GM12875 (cell line): ENCODE results near the gene ZMIZ1.
A peak's percentile ranks its signal among the peaks of the same experiment; 100 is the strongest.

Experiments
- H3K4me3 ChIP-seq: one replicate; pipeline ENCODE4 v1.5.1; 2011; ENCODE audit warnings: low read depth, low read length, control low read depth
- TF ChIP-seq, protein P1 (sequence below): IDR thresholded peaks from 2 replicates; pipeline ENCODE4 v1.5.1; 2011; ENCODE audit warnings: low read depth, mild to moderate bottlenecking, control low read depth, inconsistent platforms, low read length, moderate library complexity, borderline replicate concordance; ENCODE audit not compliant: insufficient read depth

ZMIZ1 gene

DNA sequence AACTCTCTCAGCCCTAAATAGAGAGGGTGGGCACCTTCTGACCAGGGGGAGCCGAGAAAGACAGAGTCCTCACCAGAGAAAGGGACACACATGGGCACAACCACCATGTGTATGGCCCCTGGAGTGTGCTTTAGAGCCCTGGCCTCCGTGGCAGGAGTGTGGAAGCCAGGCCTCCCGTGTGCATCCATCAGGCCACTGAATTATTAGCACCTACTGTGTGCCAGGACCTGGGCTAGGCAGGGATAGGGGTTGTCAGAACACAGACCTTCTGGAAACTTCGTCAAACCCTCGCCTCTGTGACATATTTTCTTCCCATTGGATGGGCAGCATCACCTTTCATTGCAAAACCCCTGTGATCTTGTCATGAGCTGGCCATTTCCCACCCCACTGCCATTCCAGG, 78.5 kb downstream of the ZMIZ1 start:
- no peak overlapping the region for H3K4me3 ChIP-seq
- TF ChIP-seq, protein P1, sequence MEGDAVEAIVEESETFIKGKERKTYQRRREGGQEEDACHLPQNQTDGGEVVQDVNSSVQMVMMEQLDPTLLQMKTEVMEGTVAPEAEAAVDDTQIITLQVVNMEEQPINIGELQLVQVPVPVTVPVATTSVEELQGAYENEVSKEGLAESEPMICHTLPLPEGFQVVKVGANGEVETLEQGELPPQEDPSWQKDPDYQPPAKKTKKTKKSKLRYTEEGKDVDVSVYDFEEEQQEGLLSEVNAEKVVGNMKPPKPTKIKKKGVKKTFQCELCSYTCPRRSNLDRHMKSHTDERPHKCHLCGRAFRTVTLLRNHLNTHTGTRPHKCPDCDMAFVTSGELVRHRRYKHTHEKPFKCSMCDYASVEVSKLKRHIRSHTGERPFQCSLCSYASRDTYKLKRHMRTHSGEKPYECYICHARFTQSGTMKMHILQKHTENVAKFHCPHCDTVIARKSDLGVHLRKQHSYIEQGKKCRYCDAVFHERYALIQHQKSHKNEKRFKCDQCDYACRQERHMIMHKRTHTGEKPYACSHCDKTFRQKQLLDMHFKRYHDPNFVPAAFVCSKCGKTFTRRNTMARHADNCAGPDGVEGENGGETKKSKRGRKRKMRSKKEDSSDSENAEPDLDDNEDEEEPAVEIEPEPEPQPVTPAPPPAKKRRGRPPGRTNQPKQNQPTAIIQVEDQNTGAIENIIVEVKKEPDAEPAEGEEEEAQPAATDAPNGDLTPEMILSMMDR = no peak

DNA sequence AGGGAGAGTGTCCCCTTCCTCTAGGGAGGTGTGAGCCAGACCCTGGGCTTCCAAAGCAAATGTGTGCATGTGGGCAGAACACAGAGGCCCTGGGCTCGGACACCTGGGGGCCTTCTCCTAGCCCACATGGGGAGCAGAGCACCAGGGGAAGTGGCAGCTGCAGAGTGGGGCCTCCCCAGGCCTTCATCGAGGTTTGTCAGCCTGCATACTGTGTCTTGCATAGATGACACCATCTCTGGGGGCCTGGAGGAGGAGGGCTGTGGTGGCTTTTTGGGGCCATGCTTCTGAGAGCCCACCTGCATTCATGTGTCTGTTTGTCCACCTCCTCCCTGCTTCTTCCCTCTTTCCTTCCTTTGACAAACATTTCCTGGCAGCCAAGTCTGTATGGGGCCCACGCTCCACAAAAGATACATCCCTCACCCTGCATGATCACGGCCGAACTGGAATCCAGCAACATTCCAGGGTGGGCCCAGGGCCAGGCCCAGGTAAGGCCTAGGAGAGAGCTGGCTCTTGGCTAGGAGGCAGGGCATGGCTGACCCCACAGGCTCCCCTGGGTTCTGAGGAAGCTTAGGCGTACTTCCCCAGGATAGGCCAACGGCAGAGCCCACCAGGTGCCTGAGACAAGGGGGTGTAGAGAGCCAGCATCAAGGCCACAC, 79.2 kb downstream of the ZMIZ1 start:
- TF ChIP-seq, protein P1 = no peak
- no peak overlapping the region for H3K4me3 ChIP-seq

DNA sequence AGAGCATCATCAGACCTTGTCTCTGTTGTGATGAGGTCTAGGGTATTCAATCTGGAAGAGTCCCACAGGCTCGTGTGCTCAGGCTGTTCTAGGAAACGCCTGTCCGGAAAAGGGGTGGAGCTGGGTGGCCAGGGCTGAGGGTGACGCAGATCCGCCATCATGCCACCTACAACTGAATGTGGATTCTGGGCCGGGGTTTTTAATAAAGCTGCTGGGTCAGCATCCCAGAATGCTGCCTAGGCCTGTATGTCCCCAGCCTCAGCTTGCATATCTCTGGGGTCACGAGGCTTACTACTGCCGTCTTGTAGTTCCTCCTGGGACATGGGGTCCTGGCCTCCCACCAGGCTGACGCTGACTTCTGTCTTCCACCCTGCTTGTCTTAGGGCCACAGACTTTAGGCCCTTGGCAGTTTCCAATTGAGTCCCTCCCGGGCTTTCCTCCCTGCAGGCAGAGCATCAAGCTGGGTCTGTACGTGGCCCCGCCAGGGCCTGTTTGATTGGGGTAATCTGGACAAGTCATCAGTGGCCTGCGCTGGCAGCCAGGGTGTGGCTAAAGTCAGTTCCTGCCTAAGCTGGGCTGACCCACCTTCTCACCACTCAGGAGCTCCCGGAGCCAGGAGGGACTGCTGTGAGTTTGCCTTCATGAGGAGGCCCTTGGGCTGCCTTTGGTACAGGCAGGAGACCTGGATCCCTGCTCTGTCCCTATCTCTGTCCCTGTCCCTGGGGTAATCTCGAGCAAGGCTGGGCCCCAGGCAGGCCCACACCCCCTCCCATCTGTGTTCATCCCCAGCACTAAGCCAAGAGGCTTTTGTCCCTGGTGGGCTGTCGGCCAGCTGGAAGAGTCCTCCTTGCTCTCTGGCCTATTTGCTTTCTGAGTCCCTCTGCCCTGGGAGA, 79.9 kb downstream of the ZMIZ1 start:
- no peak overlapping the region for H3K4me3 ChIP-seq
- TF ChIP-seq, protein P1 = no peak

DNA sequence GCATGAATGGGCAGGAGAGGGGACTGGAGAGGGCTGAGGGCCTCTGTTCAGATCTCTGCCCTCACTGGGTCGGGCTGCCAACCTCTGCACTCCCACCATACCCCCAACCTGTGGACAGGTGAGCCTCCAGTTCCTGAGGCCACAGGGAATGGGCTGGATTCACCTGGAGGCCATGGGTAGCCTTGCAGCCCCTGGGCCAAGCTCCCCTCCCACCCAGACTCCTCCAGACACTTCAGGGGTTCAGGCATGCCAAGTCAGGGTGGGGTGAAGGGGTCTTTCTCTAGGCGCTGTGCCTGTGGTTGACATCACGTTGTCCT, 80.5 kb downstream of the ZMIZ1 start:
- TF ChIP-seq, protein P1 = 0 out of 2 replicates have a peak, but pooled peaks have one; percentile 5
- no peak overlapping the region for H3K4me3 ChIP-seq

DNA sequence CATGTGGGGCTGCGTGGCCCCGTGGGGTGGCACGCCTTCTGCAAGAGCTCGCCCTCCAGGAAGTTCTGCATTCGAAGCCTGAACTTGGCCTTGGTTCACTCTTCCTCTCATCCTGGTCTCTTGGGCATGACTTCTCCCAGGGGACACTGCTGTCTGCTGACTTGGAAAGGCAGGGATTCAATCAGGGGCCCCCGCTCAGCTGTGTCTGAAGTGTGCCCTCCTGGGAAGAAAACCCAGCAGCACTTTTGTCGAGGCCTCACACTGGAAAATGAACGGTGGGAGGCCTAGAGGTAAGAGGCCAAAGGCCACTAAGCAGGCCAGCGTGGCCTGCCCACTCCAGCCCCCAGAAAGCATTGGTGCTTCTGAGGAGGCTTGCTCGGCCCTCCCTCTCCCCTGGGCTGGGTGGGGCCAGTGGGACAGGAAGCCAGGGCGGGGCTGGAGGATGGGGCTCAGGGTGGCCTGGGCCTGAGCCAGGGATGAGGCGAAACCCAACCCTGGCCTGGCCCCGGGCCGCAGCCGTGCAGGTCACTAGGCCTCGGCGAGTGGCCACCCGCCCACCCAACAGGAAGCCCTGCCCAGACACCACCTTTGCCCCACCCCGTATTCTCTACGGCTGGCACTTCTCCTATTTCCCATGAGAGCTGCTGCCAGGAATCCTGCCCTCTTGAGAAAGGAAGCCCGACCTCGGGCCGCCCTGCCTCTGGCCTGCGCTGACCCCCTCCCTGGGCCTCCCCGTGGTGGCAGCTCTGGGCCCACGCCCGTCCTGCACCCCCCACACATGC, 81.1 kb downstream of the ZMIZ1 start:
- H3K4me3 ChIP-seq = no peak overlapping the region
- TF ChIP-seq, protein P1 = no peak

DNA sequence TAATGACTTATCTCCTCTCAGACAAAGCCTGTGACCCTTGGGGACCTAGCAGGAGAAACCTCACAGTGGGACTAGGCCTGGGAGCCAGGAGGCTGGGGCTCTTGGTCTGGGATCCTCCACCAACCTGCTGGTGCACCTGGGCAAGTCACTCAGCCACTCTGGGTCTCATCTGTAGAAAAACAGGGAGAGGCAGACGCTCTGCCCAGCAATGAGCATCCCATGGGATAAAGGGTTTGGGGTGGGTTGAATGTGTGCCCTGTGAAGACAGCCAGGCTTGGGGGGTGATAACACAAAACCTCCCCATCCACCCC, 81.6 kb downstream of the ZMIZ1 start:
- TF ChIP-seq, protein P1 = no peak
- H3K4me3 ChIP-seq = no peak overlapping the region
